H54 (cell line): ENCODE results near the gene PNMT.

Experiments used
- DNase-seq: peaks from one replicate; pipeline ENCODE4 v3.0.0; 2011; ENCODE audit warnings: low spot score, mixed read lengths; ENCODE audit not compliant: insufficient read length
- FAIRE-seq: peaks from 3 replicates; lab custom pipeline; 2011; peaks lifted over from hg19 to GRCh38; lab: Jason Lieb, UNC
- POLR2A ChIP-seq: IDR thresholded peaks from 2 replicates; pipeline ENCODE4 v1.6.1; 2011; ENCODE audit warnings: low read depth, mild to moderate bottlenecking, low read length

PNMT gene, protein sequence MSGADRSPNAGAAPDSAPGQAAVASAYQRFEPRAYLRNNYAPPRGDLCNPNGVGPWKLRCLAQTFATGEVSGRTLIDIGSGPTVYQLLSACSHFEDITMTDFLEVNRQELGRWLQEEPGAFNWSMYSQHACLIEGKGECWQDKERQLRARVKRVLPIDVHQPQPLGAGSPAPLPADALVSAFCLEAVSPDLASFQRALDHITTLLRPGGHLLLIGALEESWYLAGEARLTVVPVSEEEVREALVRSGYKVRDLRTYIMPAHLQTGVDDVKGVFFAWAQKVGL

DNA sequence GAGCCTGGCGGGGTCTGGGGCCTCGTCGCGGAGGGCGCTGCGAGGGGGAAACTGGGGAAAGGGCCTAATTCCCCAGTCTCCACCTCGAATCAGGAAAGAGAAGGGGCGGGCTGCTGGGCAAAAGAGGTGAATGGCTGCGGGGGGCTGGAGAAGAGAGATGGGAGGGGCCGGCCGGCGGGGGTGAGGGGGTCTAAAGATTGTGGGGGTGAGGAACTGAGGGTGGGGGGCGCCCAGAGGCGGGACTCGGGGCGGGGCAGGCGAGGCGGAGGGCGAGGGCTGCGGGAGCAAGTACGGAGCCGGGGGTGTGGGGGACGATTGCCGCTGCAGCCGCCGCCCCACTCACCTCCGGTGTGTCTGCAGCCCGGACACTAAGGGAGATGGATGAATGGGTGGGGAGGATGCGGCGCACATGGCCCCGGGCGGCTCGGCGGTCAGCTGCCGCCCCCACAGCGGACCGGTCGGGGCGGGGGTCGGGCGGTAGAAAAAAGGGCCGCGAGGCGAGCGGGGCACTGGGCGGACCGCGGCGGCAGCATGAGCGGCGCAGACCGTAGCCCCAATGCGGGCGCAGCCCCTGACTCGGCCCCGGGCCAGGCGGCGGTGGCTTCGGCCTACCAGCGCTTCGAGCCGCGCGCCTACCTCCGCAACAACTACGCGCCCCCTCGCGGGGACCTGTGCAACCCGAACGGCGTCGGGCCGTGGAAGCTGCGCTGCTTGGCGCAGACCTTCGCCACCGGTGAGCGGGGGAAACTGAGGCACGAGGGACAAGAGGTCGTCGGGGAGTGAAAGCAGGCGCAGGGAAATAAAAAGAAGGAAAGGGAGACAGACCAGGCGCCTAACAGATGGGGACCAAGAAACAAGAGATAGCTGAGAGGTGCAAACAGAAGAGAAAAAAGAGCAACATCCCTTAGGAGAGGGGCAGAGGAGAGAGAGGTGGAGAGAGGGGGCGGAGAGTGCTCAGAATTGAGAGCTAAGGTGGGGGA is at the start of gene PNMT:
PNMT (plus strand) TSS at position 509 of the 980 bp plus-strand sequence; CDS start at position 532, 23 bp downstream.
- DNase-seq, result no peak
- FAIRE-seq, result no peak
- TF ChIP-seq POLR2A, result no peak

DNA sequence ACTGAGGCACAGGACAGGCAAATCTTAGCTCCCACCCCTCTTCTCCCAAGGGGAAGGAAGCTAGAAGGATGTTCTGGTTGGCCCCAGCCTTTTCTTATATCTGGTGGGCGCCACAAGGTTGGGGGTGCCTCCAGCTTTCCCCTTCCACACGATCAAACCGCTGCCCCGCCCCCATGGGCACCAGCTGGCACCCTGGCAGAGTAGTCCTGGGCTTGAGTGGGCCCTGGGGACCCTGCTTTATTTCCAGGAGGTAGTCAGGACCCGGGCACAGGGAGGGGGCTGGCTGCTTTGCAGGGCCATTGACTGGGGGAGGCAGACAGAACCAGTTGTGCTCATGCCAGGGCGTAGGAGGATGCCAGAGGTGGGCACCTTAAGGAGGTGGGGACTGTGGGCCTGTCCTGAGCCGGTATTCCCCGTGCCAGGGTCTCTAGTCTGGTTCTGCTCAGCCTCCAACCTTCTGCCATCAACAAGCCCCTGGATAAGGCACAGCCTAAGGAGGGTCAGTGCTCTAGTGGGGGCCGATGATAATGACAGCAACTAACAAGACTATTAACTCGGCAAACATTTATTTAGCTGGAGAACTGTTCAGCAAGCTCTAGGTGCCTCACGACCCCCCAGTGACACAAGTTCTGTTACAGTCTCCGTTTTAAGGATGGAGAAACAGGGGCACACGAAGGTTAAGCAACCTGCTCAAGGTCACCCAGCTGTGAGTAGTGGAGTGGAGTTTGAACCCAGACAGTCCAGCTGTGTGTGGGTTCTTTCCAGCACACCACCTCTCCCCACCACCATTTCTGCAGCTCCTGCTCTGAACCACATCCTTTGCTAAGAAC is 49.1 kb upstream of the PNMT start:
- TF ChIP-seq POLR2A, result no peak
- DNase-seq (no peak), FAIRE-seq (no peak)

DNA sequence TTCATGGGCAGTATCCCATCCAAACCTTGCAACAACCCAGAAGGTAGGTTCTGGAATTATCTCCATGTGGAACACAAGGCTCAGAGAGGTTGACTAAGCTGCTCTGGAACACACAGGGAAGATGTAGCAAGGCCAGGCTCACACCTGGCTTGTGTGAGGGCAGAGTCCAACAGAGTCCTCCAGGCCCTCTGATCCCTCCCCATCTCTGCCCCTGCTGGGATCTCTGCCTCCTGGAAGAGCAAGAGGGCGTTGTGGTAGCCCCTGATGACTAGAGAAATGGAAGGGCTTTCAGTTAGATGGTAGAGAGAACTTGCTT is 48.5 kb upstream of the PNMT start:
- no peak for TF ChIP-seq POLR2A
- no peak for DNase-seq
- no peak for FAIRE-seq

DNA sequence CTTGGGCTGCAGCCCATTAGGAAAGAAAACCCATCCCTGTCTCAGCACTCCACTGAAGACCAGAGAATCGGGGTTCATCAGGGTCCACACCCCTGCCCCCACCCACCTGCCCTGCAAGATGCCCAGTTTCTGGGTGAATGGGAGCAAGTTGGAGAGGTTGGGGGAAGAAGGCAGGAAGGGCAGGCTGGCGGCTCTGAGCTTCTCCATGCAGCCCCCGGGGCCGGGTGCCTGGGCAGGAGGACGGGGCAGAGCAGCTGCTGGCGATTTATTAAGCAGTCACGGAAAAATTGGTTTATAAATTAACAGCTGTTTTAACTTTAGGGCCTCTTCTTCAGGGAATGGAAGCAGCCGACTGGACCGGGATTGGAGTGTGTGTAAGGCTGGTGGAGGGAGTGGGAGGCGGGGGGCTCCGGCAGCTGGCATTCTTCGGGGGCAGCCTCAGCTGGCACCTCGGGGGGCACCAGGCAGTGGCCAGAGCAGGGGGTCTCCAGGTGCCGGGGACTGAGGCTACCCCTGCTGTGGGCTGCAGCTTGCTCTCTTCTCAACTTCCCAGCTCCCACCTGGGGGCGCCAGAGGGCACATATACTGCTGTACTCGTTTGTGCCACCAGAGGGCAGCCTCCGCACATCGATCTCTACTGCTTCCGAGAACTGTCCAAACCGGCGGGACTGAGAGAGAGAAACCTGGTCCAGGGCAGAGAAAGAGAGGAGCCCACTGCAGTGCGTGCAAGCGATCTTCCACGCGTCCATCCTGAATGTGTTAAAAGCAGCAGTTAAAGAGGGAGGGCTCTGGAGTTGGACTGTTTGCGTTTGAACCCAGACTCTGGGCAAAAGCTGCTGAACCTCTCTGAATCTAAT is 46.5 kb upstream of the PNMT start:
- no peak for TF ChIP-seq POLR2A
- DNase-seq (peak; percentile 91), FAIRE-seq (no peak)

DNA sequence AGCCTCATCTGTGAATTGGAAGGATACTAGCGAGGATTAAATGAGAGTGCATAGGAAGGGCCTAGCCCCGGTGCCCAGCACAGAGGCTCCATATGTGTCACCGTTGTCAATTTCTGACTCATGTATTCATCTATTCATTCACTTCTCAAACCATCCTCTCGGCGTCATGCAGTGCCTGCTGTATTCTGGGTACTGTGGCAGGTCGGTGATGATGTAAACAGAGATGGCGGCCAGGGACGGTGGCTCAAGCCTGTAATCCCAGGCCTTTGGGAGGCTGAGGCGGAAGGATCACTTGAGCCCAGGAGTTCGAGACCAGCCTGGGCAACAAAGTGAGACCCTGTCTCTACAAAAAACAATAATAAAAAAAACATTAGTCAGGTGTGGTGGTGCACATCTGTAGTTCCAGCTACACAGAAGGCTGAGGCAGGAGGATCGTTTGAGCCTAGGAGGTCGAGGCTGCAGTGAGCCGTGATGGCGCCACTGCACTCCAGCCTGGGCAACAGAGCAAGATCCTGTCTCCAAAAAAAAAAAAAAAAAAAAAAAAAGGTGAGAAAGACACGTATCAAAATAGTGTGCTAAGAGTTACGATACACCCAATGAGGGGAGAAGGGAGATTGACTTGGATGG is 45.8 kb upstream of the PNMT start:
- no peak for FAIRE-seq
- DNase-seq, result no peak
- TF ChIP-seq POLR2A, result no peak

DNA sequence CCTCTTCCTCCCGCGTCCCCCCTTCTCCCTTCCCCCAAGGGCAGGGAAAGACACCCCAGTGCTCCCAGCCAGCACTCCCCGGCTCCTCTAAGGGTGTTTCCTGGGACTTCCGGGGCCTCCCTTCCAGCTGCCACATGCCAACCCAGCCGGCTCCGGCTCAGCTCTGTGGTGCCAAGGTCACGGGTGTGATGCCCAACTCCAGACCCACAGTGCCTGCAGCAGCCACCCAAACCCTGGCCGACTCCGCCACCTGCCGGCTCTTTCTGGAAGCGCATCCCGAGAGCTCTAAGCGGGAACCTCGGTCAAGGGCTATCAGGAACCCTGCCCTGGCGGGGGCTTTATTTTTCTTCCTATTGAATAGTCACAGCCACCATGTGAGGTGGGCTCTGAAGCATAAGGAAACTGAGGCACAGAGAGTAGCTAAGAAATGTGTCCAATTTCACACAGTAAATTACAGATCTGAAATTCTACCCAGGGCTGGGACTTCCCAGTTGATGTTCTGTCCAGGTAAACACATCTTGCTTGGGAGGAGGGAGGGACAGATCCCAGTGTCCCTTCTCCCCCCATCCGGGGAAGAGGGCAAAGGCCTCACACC is 44.8 kb upstream of the PNMT start:
- FAIRE-seq (no peak), DNase-seq (peak; percentile 90)
- no peak for TF ChIP-seq POLR2A

DNA sequence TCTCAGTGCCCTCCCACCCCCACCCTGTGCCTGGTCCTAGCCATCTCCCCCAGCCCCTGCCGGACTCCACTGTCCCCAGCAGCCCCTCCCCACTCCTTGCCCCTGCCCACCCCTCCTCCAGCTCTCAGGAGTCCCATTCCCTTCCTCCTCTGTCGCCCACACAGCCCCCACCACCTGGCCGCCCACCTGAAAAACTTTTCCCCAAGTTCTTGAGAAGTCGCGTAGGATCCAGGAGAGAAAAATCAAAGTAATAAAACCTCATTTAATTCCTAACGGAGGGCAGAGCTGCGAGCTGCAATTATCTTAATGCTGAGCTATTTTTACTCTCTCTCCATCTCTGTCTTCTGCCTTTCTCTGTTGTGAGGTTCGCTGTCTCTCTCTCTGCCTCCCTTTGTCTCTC is 43.9 kb upstream of the PNMT start:
- FAIRE-seq, result no peak
- no peak for DNase-seq
- no peak for TF ChIP-seq POLR2A

DNA sequence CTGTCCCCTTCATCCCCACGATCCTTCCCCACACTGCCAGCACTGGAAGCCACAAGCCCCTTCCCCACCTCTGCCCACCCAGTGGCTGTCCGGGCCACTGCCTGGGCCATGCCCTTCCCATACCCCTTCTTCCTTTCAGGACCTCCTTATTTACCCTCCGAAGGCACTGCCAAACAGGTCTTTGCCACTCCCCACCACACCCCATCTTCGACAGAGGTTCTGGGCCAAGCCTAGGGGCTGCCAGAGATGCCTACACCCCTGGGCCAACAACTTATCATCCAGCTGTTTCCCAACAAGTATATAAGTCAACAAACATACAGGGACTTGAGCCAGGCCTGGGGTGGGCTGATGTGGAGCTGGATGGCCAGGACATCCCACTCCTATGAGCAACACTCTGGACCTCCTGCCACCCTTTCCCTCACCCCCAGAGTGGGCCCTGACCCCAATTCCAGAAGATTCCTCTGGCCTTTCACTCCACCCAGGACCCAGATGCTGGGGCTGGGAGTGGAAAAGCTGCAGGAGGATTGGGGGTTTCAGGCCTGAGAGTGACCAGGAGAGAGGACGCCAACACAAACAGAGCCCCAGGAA is 43.0 kb upstream of the PNMT start:
- FAIRE-seq, result no peak
- no peak for TF ChIP-seq POLR2A

DNA sequence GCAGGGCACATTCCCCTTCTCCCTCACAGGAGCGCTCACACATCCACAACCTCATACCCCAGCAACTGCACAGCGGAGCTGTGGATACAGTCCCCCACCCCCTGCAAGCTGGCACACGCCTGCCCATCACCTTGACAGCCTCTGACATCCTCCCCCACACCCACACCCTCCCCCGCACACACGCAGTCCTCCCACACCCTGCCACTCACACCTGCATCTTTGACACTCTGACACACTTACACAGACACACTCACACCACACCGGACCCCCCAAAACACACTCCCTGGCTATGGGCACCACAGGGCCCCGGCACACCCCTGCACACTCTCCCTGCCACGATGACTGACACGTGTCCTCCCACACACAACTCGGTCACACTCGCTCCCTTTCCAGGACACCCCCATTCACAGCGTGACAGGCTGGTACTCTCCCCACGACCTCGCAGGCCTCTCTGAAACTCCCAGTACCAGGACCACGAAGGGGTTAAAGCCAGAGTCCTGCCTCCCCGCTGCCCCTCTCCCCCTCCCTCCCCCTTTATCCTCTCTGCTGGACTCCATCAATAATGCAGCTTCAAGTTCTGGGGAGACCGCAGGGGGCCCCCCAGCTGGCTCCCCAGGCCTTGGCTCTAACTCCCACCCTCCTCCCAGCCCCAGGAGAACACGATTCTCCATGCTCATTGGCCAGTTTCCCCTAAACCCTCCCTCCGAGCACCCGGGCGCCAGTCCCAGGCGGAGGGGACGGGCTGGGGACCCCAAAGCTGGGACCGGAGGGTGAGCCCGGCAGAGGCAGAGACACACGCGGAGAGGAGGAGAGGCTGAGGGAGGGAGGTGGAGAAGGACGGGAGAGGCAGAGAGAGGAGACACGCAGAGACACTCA is 41.8 kb upstream of the PNMT start, which contains the start of gene PPP1R1B:
PPP1R1B (plus strand) TSS at position 782 of the 876 bp plus-strand sequence. CDS start 441 bp downstream, outside the sequence.
- no peak for FAIRE-seq
- no peak for DNase-seq
- TF ChIP-seq POLR2A, result no peak

More for the DNA sequence above, 43.0 kb upstream of the PNMT start:
- DNase-seq, result no peak

DNA sequence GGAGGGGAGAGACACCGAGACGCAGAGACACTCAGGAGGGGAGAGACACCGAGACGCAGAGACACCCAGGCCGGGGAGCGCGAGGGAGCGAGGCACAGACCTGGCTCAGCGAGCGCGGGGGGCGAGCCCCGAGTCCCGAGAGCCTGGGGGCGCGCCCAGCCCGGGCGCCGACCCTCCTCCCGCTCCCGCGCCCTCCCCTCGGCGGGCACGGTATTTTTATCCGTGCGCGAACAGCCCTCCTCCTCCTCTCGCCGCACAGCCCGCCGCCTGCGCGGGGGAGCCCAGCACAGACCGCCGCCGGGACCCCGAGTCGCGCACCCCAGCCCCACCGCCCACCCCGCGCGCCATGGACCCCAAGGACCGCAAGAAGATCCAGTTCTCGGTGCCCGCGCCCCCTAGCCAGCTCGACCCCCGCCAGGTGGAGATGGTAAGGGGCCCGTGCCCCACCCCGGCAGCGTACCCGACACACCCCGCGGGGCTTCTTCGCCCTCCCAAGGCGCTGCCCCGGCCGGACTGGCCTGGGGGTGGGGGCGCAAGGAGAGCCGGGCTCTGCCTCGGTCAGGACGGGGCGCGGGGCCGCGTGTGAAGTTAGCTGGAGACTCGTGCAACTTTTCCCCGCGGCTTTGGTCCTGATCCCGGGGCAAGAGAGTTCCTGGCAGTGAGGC is 41.1 kb upstream of the PNMT start:
- no peak for TF ChIP-seq POLR2A
- FAIRE-seq (no peak), DNase-seq (no peak)
